Right ventricle myocardium superior (tissue), 1 donor: Measurements from ENCODE around the gene MRTFB. TPM values are rescaled to one million over a fixed set of nuclear protein-coding genes. Genes with fewer than 3 reads are reported as not detected.

Experiments used
- ATAC-seq: fragments of 200-7000 bp; cut with Tn5 transposase; one replicate; pipeline ENCODE4 v1.9.1; 2020; ENCODE audit warnings: mild to moderate bottlenecking; ENCODE audit not compliant: poor library complexity
- DNase-seq: peaks from one replicate; pipeline ENCODE4 v3.0.0-alpha.2; 2020
- intact Hi-C: fragments of 100-400 bp; cut with DNase I; formaldehyde crosslinking; loops from one replicate; pipeline ENCODE4 v1.11.2; 2022
- total RNA-seq: library from RNA; stranded (reverse); fragmentation: NEBNext Ultra II Directional; extraction: Animal tissue kit (Norgen Biotek cat#: 25700); gene quantifications from one replicate; pipeline ENCODE4 v1.2.1, GENCODE V29; 2021
- donor health status: DM: no; HTN: yes; CAD: no; lungs with severe emphysema.

MRTFB gene
- total RNA-seq, 1 donor from 2014 or later = 22.1 TPM

GRCh38 chr16:14061732-14062259, 9.3 kb upstream of the MRTFB start:
- ATAC-seq (no peak), DNase-seq (no peak)
- intact Hi-C loops = loop anchor here (10.0 kb wide), 1 partner anchor 47 kb away; no protein-coding TSS in a partner anchor

DNA sequence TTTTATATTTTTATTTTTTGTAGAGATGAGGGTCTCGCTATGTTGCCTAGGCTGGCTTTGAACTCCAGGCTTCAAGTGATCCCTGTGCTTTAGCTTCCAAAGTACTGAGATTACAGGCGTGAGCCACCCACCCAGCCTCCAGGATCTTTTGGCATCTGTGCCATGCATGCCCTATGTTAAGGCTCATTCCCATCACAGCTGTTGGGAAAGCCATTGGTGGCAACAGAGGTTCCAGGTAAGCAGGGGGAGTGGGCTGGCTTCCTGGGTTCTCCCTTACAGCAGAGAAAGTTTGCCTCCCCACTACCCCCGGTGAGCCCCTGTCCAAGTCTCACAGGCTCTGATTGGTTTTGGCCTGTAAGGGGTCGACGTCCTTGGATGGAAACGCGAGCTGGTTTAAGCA, 8.9 kb upstream of the MRTFB start:
- intact Hi-C loops = loop anchor here (10.0 kb wide), 1 partner anchor 47 kb away; no protein-coding TSS in a partner anchor
- ATAC-seq (no peak), DNase-seq (no peak)

DNA sequence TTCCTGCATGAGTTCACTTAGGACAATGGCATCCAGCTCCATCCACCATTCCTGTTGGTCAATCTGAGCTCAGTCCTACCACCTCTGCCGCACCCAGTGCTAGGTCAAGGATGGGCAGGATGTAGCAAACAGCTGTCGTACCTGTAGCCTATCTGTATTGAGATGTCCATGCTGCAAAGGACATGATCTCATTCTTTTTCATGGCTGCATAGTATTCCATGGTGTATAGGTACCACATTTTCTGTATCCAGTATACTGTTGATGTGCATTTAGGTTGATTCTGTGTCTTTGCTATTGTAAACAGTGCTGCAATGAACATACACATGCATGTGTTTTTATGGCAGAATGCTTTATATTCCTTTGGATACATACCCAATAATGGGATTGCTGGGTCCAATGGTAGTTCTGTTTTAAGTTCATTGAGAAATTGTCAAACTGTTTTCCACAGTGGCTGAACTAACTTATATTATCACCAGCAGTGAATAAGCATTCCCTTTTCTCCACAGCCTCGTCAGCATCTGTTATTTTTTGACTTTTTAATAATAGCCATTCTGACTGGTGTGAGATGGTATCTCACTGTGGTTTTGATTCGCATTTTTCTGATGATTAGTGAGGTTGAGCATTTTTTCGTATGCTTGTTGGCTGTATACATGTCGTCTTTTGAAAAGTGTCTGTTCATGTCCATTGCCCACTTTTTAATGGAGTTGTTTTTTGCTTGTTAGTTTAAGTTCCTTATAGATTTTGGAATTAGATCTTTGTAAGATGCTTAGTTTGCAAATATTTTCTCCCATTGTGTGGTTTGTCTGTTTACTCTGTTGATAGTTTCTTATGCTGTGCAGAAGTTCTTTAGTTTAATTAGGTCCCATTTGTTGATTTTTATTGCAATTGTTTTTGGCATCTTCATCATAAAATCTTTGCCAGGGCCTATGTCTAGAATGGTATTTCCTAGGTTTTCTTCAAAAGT, 7.2 kb upstream of the MRTFB start:
- ATAC-seq (no peak), DNase-seq (no peak)
- intact Hi-C loops = loop anchor here (10.0 kb wide), 1 partner anchor 49 kb away; no protein-coding TSS in a partner anchor

DNA sequence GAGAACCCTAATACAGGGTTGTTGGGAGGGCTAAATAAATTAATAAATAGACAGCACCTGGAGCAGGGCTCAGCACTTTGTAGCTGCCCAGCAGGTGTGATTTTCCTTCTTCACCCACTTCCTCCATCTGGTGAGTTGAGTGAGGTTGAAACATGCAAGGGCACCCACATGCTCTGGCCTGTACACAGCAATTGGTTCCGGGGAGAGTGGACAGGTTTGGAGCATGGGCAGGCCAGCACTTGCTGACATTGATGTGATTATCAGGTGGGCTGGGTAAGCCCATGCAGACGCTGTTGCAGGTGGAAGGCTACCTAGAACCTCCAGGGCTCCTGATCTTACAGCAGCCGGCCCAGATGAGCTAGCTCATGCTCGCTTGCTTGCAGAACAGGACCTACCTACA, 1.3 kb upstream of the MRTFB start:
- intact Hi-C loops = loop anchor here (10.0 kb wide), 2 partner anchors 55 to 125 kb away; no protein-coding TSS in a partner anchor
- ATAC-seq (no peak), DNase-seq (no peak)

DNA sequence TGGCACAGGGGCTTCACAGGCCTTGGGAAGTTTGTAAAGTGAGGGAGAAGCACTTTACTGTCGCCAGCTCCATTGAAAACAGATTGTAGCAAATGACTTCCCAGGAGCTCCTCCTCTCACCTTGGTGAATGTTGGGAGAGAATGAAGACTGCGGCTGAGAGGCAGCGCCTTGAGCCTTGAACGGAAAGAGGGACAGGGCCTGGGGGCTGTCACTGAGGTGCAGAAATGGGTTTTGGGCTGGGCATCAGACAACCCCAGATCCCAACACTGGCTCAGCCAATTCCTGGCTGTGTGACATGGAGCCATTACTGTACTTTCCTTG, 603 bp upstream of the MRTFB start:
- no peak for ATAC-seq
- DNase-seq = no peak
- intact Hi-C loops = loop anchor here (10.0 kb wide), 1 partner anchor 126 kb away; no protein-coding TSS in a partner anchor

- no peak for ATAC-seq
- intact Hi-C loops = loop anchor here (10.0 kb wide), 1 partner anchor 127 kb away; no protein-coding TSS in a partner anchor
- peak; percentile 66 for DNase-seq
Measured at GRCh38 chr16:14071576-14072271, 605 bp downstream of the MRTFB start.

DNA sequence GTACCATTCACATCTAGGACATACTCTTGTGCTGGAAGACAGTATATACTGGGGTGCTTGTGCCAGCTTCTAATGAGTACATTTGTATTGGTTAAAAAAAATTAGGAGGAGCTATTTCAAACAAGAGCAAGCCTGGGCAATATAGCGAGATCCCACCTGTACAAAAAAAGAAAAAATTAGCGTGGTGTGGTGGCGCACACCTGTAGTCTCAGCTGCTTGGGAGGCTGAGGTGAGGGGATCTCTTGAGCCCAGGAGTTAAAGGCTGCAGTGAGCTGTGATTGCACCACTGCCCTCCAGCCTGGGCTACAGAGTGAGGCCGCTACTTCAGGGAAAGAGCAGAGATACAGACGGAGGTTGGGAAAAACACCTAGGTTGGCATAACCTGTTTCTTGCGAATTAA, 1.2 kb downstream of the MRTFB start:
- intact Hi-C loops = loop anchor here (10.0 kb wide), 1 partner anchor 128 kb away; no protein-coding TSS in a partner anchor
- ATAC-seq (no peak), DNase-seq (no peak)

DNA sequence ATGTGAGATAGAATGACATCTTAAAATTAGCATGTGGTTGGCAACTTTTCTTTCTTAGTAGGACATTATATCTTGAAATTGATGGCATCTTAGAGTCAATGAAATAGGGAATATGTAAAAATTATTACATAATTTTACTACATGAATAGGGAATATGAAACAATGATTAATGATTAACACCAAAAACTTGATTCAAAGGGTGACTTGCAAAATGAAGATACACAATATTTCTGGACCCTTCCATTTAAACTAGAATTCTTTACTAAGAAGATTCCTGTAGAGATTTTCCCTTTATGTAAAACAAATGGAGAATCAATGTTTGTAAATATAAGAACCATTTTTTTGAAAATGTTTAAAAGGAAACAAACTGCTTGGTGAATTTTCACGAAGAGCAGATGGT, 3.4 kb downstream of the MRTFB start:
- ATAC-seq = no peak
- no peak for DNase-seq
- intact Hi-C loops = loop anchor here (10.0 kb wide), 1 partner anchor 130 kb away; no protein-coding TSS in a partner anchor

- intact Hi-C loops = loop anchor here (10.0 kb wide), 1 partner anchor 133 kb away; no protein-coding TSS in a partner anchor
- ATAC-seq (no peak), DNase-seq (no peak)
Measured at GRCh38 chr16:14077918-14078317, 6.8 kb downstream of the MRTFB start.

- DNase-seq = no peak
- ATAC-seq = no peak
- intact Hi-C loops = no loop called here
Measured at GRCh38 chr16:14086477-14086876, 15.4 kb downstream of the MRTFB start.

DNA sequence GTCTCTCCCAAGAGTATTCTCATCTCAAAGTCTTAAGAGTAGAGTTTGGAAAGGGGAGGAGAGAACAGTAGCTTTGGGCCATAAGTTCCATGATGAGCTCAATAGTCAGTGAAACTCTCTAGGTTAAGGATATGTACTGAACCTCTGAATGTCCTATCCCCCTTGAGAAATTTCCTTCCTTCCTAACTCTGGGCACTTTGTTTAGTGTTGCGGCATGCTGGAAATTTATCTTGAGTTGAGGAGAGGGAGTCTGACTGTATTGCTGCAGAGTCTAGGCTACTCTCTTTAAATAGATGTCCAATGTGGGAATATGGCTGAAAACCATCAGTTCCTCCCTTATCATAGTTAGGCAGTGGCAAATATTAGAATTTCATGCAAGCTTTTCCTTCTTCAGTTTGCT, 16.1 kb downstream of the MRTFB start:
- DNase-seq (no peak), ATAC-seq (no peak)
- intact Hi-C loops = no loop called here

DNA sequence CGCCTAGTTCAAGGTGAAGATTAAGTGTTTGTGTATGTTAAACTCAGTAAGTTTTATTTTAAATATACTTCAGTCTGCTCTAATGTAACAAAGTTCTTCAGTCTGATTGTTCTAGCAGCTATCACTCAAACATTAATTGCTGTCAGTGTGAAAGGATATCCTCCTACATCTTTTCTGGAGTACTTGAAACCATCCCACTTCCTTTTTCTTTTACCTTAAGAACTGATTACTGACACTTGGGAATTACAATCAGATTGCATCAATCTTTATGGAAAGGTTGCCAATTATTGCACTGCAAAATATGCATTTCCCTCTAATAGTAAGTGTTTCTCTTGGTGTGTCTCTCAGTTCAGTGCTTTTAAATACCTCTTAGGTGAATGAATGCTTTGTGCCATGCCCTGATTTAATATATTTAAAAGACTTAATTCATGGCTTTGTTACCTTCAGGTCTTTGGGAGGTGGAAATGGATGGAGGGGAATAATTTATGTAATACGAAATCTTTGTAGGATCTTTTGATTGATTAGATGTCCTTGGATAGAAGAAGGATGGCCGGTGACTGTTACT, 16.6 kb downstream of the MRTFB start:
- no peak for ATAC-seq

GRCh38 chr16:14088155-14088753, 17.1 kb downstream of the MRTFB start:
- intact Hi-C loops = no loop called here

More for the DNA sequence above, 16.6 kb downstream of the MRTFB start:
- no peak for DNase-seq
- intact Hi-C loops = no loop called here

DNA sequence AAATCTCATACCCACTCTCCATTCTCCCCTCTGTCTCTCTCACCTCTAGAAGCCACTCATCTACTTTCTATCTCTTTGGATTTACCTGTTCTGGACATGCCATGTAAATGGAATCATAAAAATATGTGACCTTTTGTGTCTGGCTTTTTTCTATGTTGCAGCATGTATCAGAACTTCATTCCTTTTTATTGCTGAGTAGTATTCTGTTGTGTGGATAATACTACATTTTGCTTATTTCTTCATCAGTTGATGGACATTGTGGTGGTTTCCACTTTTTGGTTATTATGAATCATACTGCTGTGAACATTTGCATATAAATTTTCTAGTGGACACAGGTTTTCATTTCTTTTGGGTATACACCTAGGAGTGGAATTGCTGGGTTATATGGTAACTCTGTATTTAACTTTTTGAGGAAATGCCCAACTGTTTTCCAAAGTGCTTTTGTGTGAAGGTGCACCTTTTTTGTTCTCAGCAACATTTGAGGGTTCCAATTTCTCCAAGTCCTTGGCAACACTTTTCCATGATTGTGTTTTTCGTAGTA, 18.2 kb downstream of the MRTFB start:
- DNase-seq = no peak
- no peak for ATAC-seq
- intact Hi-C loops = no loop called here

More at GRCh38 chr16:14088155-14088753, 17.1 kb downstream of the MRTFB start:
- peak; percentile 51 for DNase-seq
- peak; percentile 88 for ATAC-seq

DNA sequence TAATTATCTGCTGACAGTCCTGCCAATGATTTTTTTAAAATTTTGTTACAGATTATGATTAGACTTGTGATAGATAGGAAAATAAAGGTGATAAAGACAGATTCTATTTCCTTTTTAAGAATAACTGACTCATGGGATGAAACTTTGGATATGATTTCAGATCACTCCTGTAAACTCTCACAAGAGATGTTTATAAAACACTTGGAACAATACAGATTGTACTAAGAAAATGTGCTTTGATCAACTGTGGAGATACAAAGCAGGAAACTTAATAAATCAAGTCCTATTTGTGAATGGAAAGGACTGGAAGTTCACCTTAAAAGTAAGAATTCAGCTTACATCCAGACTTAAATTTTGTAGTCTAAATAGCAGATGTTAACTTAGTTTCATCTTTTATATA, 21.4 kb downstream of the MRTFB start:
- no peak for ATAC-seq
- DNase-seq = no peak
- intact Hi-C loops = loop anchor here (10.0 kb wide), 1 partner anchor 92 kb away; no protein-coding TSS in a partner anchor

DNA sequence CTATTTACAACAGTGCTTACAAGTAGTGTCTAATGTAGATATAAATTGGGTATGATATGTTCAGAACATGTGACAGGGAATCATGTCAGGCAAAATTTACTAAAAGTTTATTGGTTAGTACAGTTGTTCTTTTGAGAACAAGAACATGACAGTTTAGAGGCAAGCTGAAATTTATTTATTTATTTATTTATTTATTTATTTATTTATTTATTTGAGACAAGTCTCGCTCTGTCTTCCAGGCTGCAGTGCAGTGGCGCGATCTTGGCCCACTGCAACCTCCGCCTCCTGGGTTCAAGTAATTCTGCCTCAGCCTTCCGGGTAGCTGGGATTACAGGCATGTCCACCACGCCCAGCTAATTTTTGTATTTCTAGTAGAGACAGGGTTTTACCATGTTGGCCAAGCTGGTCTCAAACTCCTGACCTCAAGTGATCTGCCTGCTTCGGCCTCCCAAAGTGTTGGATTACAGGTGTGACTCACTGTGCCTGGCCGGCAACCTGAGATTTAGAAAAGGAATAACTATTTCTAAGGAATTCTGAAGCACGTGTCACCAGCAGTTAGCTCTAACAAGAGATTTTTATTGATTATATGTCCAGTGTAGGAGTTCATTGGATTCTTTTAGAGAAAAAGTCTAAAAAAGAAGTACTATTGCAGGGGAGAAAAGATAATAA, 24.9 kb downstream of the MRTFB start:
- intact Hi-C loops = loop anchor here (10.0 kb wide), 1 partner anchor 89 kb away; no protein-coding TSS in a partner anchor
- DNase-seq = no peak
- ATAC-seq = no peak

GRCh38 chr16:14097182-14097959, 26.3 kb downstream of the MRTFB start:
- ATAC-seq (peak; percentile 39), DNase-seq (no peak)
- intact Hi-C loops = loop anchor here (10.0 kb wide), 1 partner anchor 87 kb away; no protein-coding TSS in a partner anchor
